HG03565 (cell line): ENCODE data around the gene ZNF106.

Source experiments
- ATAC-seq: cut with Tn5 transposase; IDR thresholded peaks from one replicate; pipeline ENCODE4 v1.9.1; 2021; ENCODE audit warnings: mild to moderate bottlenecking, moderate library complexity; ENCODE audit not compliant: unreplicated experiment

ZNF106 gene

DNA sequence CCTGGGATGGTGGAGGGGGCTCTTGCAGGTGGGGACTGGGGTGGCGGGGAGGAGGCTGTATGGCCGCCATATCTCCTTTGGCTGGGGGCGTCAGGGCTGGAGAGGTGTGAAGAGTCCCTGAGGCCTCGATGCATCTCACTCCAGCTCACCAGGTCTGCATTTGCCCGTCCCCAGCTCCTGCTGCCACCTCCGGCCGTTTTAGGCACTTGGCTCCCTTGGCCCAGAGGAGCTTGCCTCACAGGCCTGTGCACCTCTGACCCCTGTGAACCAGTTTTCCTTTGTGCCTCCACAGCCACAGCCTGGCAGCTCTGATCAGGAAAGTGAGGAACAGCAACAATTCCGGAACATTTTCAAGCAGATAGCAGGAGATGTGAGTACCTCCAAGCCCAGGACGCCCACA, 81.9 kb downstream of the ZNF106 start:
- no peak for ATAC-seq

GRCh38 chr15:42408178-42408577, 82.8 kb downstream of the ZNF106 start:
- no peak for ATAC-seq

DNA sequence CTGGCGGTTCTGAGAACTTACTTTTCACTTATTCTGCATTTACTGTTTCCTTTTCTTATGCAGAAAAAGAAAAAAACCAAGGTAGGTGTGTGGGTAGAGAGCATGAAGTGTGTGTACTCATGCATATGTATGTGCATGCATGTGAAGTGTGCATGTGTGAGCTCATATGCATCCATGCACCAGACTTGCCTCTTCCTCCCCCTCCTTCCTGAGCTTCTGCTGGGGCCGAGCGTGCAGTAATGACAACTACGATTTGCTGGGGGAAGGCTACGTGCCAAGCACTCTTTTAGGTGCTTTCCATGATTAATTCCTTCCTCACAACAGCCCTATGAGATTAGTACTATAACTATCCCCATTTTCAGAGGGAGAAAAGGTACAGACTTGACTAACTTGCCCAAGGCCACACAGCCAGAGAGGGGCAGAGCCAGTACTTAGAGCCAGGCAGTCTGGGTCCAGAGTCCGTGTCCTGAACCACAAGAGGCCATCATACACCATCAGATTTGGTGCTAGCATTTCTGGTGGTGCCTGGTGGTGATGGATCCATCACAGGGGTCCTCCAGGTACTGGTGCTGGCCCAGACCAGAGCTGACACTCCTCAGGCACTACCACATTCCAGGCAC, 85.0 kb downstream of the ZNF106 start:
- no peak for ATAC-seq

- ATAC-seq: no peak
These were observed 86.3 kb downstream of the ZNF106 start for GRCh38 chr15:42404461-42405235.

DNA sequence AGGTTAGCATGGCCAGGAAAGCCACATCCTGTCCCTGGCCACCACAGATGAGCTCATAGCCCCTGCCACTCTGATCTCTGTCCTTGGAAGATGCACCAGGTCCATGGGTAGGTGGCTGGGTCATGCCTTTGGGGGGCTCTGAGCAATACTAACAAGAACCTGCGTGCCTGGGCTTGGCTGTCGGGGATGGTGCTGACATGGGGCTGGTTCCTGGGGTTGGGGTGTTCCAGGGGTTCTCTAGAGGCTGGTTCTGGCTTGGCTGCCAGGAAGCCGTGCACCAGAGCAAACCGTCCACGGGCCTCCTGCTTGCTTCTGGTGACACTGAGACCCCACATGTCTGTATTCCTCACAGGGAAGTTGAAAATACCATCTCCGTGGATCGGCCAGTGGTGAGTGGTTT, 87.6 kb downstream of the ZNF106 start:
- ATAC-seq: no peak

GRCh38 chr15:42402455-42403205, 88.3 kb downstream of the ZNF106 start:
- ATAC-seq: no peak

DNA sequence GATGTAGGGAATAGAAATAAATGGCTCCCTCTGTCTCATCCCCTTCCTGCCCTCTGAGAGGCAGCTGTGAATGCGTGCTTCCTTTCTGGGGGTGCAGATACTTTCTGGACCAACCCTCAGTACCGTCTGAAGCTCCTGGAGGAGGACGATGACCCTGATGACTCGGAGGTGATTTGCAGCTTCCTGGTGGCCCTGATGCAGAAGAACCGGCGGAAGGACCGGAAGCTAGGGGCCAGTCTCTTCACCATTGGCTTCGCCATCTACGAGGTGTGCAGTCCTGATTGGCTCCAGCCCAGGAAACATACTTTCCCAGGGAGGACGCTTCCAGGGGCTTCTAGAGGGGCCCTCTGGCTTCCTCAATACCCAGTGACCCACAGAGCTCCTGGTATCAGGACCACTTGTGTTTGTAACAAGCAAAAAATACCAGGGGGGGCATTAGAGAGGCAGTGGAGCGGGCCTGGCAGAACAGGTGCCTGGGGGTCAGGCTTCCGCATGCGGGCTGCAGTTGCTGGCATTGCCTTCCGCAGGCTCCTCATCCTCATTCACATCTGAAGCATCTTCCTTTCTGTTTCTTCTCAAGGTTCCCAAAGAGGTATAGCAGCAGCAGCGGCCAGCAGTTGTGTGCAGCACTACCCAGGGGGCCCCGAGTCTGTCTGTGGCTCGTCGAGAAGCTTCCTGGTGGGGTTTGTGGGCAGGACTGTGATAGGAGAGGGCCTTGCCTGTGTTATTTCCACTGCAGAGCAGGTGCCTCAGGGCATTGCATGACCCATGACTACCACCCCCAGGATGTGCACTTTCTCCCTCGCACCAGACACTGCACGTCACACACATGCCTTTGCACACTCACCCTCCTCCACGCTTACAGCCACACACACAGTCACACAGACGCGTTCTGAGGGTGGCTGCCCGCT, 89.1 kb downstream of the ZNF106 start:
- ATAC-seq: no peak

DNA sequence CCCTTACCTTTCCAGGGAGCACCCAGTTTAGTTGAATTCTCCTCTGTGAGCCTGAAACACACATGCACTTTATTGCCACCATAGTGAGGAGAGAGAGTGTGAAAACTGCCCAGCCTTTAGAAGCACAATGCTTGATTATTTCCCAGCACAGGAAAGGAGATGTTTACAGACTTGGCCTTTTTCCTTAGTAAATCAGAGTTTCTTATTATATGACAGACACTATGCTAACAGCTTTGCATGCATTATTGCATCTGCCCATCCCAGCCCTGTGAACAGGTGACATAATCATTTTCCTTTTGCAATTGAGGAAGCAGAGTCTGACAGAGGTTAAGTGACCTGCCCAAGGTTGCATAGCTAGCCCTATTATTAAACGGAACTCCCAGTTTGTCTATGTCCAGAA, 95.1 kb downstream of the ZNF106 start:
- no peak for ATAC-seq

GRCh38 chr15:42394106-42394505, 96.8 kb downstream of the ZNF106 start:
- no peak for ATAC-seq

DNA sequence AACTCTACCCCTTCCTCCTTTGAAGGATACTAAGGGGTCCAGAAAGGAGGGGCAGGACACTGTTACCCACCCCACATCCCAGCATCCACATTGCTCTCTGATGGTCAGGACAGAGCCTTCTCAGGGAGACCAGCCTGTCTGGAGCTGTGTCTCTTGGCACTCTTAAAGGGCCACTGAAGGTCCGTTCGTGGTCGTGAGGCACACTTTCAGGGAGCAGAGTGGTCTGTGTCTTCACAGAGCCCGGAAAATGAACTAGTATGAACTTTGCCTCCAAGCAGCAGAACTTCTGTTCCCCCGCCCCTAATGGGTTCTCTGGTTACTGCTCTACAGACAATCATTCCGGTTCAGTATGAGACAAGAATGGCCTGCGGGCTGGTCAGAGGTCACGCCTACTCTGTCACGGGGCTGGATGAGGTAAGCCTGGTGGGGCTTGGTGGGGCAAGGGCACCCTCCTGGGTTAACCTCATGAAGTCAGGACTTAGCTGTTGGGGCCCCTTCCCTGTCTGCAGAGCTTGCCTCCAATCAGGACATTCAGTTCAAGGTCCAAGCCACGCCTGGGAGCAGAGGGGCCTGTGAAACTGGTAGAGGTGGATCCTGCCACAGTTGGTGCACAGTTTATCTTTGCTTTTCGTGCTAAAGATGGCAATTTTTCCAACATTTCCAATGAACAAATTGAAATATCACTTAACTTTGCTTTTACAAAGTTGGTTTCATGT, 98.5 kb downstream of the ZNF106 start:
- no peak for ATAC-seq

GRCh38 chr15:42387603-42388002, 103.3 kb downstream of the ZNF106 start:
- no peak for ATAC-seq

GRCh38 chr15:42385980-42386700, 104.8 kb downstream of the ZNF106 start:
- no peak for ATAC-seq

DNA sequence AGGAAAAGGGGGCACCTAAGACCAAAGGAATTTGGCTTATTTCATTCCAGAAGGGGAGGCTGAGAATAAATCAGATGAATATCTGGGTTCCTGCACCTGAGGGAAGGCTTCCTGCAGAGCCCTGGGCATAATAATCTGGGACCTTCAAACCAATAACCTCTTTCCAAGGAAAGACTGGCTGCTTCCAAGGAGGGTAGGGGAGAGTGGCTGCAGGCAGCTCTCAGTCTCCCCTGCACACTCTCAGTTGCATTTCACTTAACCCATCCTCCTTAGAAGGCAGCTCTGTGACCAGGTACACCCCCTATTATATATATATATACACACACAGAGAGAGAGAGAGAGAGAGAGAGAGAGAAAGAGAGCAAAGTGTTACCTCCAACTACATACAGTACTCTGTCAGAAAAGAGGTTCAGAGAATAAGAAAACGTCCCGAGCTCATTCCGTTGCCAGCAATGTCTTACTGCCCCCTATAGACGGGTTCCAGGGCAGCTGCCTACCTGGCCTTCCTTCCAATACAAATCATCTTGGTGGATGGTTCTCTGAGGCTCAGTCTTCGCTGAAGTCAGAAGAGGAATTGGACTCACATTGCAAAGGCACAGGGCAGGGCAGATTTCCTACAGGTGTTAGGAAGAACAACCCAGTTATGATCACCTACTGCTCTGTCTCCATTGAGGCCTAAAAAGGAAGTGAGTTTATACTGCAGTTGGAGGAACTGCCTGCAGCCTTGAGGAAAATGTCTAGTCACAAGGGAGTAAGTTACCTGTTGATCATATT, 105.5 kb downstream of the ZNF106 start:
- no peak for ATAC-seq

- ATAC-seq: no peak
These were observed 106.3 kb downstream of the ZNF106 start for GRCh38 chr15:42384597-42384996.

GRCh38 chr15:42378011-42378410, 112.9 kb downstream of the ZNF106 start:
- ATAC-seq: no peak

- ATAC-seq: no peak
These were observed 115.0 kb downstream of the ZNF106 start for GRCh38 chr15:42375941-42376340.

- ATAC-seq: no peak
These were observed 115.7 kb downstream of the ZNF106 start for GRCh38 chr15:42375252-42375651.

- no peak for ATAC-seq
These were observed 116.1 kb downstream of the ZNF106 start for GRCh38 chr15:42374810-42375209.

DNA sequence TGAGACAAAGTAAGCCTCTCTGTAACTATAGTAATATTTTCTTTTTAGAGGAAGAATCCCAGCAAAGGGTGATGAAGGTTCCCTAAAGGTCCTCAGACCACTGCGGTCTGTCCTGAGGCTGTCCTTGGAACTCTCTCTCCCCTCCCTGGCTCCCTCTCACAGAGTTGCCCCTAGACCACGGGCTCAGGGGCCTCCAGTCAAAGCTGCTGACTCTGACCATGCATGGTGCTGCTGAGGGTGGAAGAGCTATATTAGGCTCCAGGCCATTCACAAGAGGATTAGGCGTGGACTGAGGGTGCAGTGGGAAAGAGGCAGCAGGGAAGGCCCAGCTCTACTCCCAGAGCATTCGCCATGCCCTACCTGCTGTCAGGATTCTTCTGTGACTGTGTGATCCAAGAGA, 117.0 kb downstream of the ZNF106 start:
- no peak for ATAC-seq
